DND-41 (cell line): ENCODE results near the gene HMCN2.

ENCODE experiments used
- ATAC-seq: fragments of 200-7000 bp; cut with Tn5 transposase; 3 replicates; pipeline ENCODE4 v1.9.1; 2021; ENCODE audit warnings: low read depth; ENCODE audit not compliant: insufficient read depth
- DNase-seq: peaks from one replicate; pipeline ENCODE4 v3.0.0-alpha.2; 2020
- H2AFZ ChIP-seq: 2 replicates; pipeline ENCODE4 v1.6.0; 2012; ENCODE audit warnings: low read depth, low read length
- H3K27ac ChIP-seq: 2 replicates; pipeline ENCODE4 v1.5.1; 2012; ENCODE audit warnings: low read length, inconsistent platforms
- H3K27me3 ChIP-seq: fragments of 200-600 bp; sonication (generic); 2 replicates; pipeline ENCODE4 v1.6.0; 2012; ENCODE audit warnings: low read length, mild to moderate bottlenecking, inconsistent platforms; ENCODE audit not compliant: insufficient read depth, poor library complexity
- H3K36me3 ChIP-seq: 2 replicates; pipeline ENCODE4 v1.5.1; 2012; ENCODE audit warnings: low read length, inconsistent platforms; ENCODE audit not compliant: insufficient read depth
- H3K4me1 ChIP-seq: 2 replicates; pipeline ENCODE4 v1.5.1; 2012; ENCODE audit warnings: mild to moderate bottlenecking, low read length; ENCODE audit not compliant: insufficient read depth
- H3K4me2 ChIP-seq: 2 replicates; pipeline ENCODE4 v1.6.0; 2012; ENCODE audit warnings: mild to moderate bottlenecking, moderate library complexity, low read length, inconsistent platforms; ENCODE audit not compliant: insufficient read depth
- H3K4me3 ChIP-seq, 2 experiments: fragments of 200-600 bp in 1 of 2; shearing (Covaris generic) in 1 of 2; 2 replicates each; pipeline ENCODE4 v1.5.1; 2012 to 2016; ENCODE audit warnings: inconsistent platforms in 2 of 2, low read length in 2 of 2, mild to moderate bottlenecking in 2 of 2, low read depth in 1 of 2, moderate library complexity in 1 of 2
- H3K79me2 ChIP-seq: 2 replicates; pipeline ENCODE4 v1.6.0; 2012; ENCODE audit warnings: low read length, inconsistent platforms; ENCODE audit not compliant: insufficient read depth
- H3K9ac ChIP-seq: 2 replicates; pipeline ENCODE4 v1.6.0; 2012; ENCODE audit warnings: low read depth, mild to moderate bottlenecking, inconsistent platforms, low read length, moderate library complexity
- H3K9me3 ChIP-seq: 2 replicates; pipeline ENCODE4 v1.5.1; 2012; ENCODE audit warnings: low read length, moderate library complexity, mild to moderate bottlenecking, inconsistent platforms; ENCODE audit not compliant: insufficient read depth, severe bottlenecking
- H4K20me1 ChIP-seq: 2 replicates; pipeline ENCODE4 v1.6.0; 2012; ENCODE audit warnings: low read length; ENCODE audit not compliant: insufficient read depth
- CTCF ChIP-seq: IDR thresholded peaks from 2 replicates; pipeline ENCODE4 v1.5.1; 2012; ENCODE audit warnings: borderline replicate concordance, low read length, moderate library complexity, mild to moderate bottlenecking; ENCODE audit not compliant: poor library complexity, severe bottlenecking; ENCODE audit errors: extremely low read depth
- EZH2 ChIP-seq: IDR thresholded peaks from 3 replicates; pipeline ENCODE4 v1.6.1; 2012; ENCODE audit warnings: borderline replicate concordance, low read depth, mild to moderate bottlenecking, moderate library complexity, low read length, inconsistent platforms; ENCODE audit not compliant: severe bottlenecking

The HMCN2 gene

GRCh38 chr9:130448035-130448624, 182.6 kb downstream of the HMCN2 start:
- H3K27me3 ChIP-seq, result no peaks in the 10 kb centered on the region
- no peak overlapping the region for H3K4me3 ChIP-seq
- peak overlapping the region; percentile 70; the same call in 1 of the 2 replicates for H3K27ac ChIP-seq
- peak overlapping the region; percentile 44; the same call in 1 of the 2 replicates for H2AFZ ChIP-seq
- ATAC-seq (peak; percentile 73), DNase-seq (peak; percentile 78)
- no peak overlapping the region; the same call in 1 of the 2 replicates for H3K4me2 ChIP-seq
- no peaks in the 10 kb centered on the region for H3K79me2 ChIP-seq
- H3K9me3 ChIP-seq, result no peaks in the 10 kb centered on the region
- peaks cover 16% of the 10 kb centered on the region for H3K4me1 ChIP-seq
- no peaks in the 10 kb centered on the region for H3K36me3 ChIP-seq
- H3K9ac ChIP-seq, result 0 out of 2 replicates have a peak overlapping the region, but pooled peaks have one; percentile 17
- TF ChIP-seq EZH2, result no peak
- no peak for TF ChIP-seq CTCF
- H4K20me1 ChIP-seq, result no peaks in the 10 kb centered on the region

GRCh38 chr9:130448771-130449603, 183.4 kb downstream of the HMCN2 start:
- peak; percentile 34 for DNase-seq
- Histone ChIP-seq H3K79me2 (no peaks in the 10 kb centered on the region), H3K4me3 (no peak overlapping the region), H3K9me3 (no peaks in the 10 kb centered on the region), H3K4me2 (no peak overlapping the region), H3K9ac (no peak overlapping the region), H3K36me3 (no peaks in the 10 kb centered on the region), H4K20me1 (no peaks in the 10 kb centered on the region), H3K27me3 (no peaks in the 10 kb centered on the region), H3K4me1 (peaks cover 16% of the 10 kb centered on the region), H3K27ac (no peak overlapping the region), H2AFZ (no peak overlapping the region)
- no peak for ATAC-seq
- no peak for TF ChIP-seq CTCF
- no peak for TF ChIP-seq EZH2

- H3K9me3 ChIP-seq, result no peaks in the 10 kb centered on the region
- TF ChIP-seq CTCF, result no peak
- no peak for TF ChIP-seq EZH2
- H3K79me2 ChIP-seq, result no peaks in the 10 kb centered on the region
- H3K36me3 ChIP-seq, result no peaks in the 10 kb centered on the region
- no peak for DNase-seq
- no peak overlapping the region for H3K4me2 ChIP-seq
- no peaks in the 10 kb centered on the region for H3K27me3 ChIP-seq
- H3K4me3 ChIP-seq, result no peak overlapping the region
- ATAC-seq, result no peak
- H3K27ac ChIP-seq, result no peak overlapping the region
- no peaks in the 10 kb centered on the region for H4K20me1 ChIP-seq
- H3K4me1 ChIP-seq, result peaks cover 16% of the 10 kb centered on the region
- no peak overlapping the region for H3K9ac ChIP-seq
- H2AFZ ChIP-seq, result no peak overlapping the region
Measured at GRCh38 chr9:130450344-130451003, 184.9 kb downstream of the HMCN2 start.
